HG02840 (cell line): Measurements from ENCODE around the gene NPHS1.
"Not testable (repeated sequence)": the region's sequence is repeated elsewhere in the genome, so short reads cannot be mapped to it uniquely, and the experiment has no call there.

Experiments used
- ATAC-seq: cut with Tn5 transposase; IDR thresholded peaks from one replicate; pipeline ENCODE4 v1.9.1; 2021; ENCODE audit warnings: mild to moderate bottlenecking, moderate library complexity, moderate number of reproducible peaks; ENCODE audit not compliant: unreplicated experiment, low FRiP score

NPHS1 gene

GRCh38 chr19:35816846-35817245 is 35.5 kb downstream of the NPHS1 start:
- ATAC-seq: no peak

- ATAC-seq: no peak
Observed at GRCh38 chr19:35816262-35816661, 36.0 kb downstream of the NPHS1 start.

DNA sequence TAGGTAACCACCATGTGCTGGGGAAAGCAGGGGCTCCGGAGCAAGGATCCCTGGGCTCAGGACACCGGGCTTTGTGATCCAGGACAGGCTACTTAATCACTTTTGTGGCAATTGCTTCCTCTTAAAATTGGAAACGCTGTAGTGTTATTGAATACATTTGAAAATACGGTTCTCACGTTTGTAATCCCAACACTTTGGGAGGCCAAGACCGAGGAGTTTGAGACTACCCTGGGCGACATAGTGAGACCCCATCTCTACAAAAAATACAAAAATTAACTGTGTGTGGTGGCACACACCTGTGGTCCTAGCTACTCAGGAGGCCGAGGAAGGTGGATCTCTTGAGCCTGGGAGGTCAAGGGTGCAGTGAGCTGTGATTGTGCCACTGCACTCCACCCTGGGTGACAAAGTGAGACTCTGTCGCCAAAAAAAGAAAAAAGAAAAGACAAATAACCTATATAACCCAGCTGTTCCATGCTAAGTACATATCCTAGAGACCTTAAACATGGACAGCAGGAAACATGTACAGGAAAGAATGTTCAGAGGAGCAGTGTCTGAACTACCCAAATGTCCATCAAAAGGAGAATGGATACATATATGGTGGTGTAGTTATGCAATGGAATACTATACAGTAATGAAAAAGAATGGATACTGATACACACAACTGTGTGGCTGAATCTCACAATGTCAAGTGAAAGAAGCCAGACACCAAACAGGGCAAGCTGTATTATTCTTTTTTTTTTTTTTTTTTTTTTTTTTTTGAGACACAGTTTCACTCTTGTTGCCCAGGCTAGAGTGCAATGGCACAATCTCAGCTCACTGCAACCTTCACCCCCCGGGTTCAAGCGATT is 39.0 kb downstream of the NPHS1 start:
- ATAC-seq: no peak

DNA sequence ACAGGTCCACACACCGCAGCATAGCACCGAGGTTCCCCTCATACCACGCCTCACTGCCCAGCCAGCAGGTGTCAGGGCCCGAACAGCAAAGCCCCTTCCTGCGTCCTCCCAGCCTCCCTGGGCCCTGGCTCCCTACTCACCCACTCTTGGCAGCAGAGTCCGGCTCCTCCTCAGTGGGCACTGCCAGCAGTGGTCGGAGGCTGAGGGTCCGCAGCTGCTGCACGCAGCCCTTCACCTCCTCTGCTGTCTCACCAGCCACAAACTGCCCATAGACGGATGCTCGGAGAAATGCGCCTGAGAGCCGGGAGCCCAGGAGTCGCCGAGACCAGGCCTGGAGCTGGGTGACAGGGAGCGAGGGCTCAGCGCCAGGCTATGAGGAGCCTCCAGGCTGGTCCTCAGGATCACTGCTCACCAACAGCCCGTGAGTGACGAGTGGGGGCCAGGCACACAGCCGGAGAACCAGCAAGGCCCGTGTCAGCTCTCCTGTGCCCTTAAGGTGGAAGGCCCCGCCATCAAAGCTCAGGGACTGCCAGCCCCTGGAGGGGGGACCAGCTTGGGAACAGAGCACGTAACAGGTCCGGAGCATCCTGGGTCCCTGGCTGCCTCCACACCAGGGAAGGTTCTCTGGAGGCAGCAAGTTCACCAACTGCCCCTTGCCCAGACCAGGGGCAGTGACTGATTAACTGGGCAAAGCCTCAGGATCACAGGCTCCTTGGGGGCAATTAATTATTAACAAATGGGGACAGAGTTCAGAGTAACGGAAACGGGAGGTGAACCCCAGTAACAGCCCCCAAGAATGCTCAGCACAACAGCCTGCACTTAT is 39.9 kb downstream of the NPHS1 start, which contains the start of gene PRODH2:
TSS of gene PRODH2 (minus strand) at position 626 of the 823 bp plus-strand sequence. CDS start at position 586, 40 bp downstream.
- no peak for ATAC-seq

GRCh38 chr19:35811317-35812219 is 40.7 kb downstream of the NPHS1 start:
- ATAC-seq: no peak

GRCh38 chr19:35807633-35808032 is 44.7 kb downstream of the NPHS1 start:
- no peak for ATAC-seq

DNA sequence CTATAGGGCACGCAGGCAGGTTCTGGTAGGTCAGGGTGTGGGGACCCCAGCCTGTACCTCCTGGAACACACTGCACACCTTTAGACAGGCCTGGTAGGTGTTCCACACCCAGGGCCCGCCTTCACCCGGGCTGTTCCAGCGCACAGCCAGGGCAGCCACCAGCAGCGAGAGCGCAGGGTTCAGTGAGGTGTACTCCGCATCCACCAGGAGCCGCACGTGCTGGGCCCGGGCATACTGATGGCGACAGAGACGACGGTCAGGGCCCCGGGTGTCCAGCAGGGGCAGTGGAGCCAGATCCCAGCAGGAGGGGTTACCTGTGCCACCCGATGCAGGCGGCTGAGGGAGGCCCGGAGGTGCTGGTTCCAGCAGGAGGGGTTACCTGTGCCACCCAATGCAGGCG is 45.7 kb downstream of the NPHS1 start:
- ATAC-seq: no peak

DNA sequence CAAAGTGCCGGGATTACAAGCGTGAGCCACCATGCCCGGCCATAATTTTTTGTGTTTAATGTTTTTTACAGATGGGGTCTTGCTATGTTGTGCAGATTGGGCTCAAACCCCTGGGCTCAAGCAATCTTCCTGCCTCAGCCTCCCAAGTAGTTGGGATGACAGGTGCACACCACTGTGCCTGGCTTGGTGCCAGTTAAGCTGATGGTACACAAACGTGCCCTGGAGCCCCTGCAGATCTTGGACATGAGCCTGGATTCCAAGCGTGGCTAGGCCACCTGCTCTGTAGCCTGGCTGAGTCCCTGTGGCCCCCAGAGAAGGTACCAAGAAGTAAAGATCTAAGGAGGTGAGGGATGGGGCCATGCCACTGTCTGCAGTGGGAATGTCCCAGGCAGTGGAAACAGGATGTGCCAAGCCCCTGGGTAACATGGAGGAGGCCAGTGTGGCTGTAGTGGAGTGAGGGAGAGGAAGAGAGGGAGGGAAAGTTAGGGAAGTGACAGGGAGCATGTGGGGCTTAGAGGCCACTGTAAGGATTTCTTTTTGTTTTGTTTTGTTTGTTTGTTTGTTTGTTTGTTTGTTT is 46.7 kb downstream of the NPHS1 start:
- no peak for ATAC-seq

GRCh38 chr19:35801828-35802227 is 50.5 kb downstream of the NPHS1 start:
- ATAC-seq: no peak

DNA sequence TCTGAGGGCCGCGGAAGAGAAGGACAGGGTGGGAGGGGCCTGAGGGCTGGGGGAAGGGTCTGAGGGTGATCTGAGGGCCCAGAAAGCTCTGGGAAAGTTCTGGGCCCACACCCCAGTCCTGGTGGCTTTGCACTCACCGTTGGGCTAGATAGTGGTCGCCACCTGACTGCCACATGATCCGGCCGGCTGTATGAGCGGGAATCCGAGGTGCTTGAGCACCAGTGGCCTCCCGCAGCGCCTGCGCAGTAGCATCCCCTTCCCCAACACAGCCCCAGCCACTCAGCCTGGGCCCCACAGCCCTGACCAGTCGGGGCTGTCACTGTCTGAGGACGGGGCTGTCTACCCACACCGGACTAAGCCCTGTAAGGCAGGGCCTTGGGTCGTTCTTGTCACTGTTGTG is 54.6 kb downstream of the NPHS1 start:
- no peak for ATAC-seq

GRCh38 chr19:35796645-35797542 is 55.4 kb downstream of the NPHS1 start:
- no peak for ATAC-seq

- ATAC-seq: not testable (repeated sequence)
Observed at GRCh38 chr19:35795564-35795963, 56.7 kb downstream of the NPHS1 start.

GRCh38 chr19:35793381-35794165 is 58.7 kb downstream of the NPHS1 start:
- ATAC-seq: no peak

- ATAC-seq: no peak
Observed at GRCh38 chr19:35792888-35793287, 59.4 kb downstream of the NPHS1 start.

GRCh38 chr19:35792312-35792711 is 60.0 kb downstream of the NPHS1 start:
- ATAC-seq: no peak

- ATAC-seq: no peak
Observed at GRCh38 chr19:35791814-35792279, 60.5 kb downstream of the NPHS1 start.

- ATAC-seq: no peak
Observed at GRCh38 chr19:35790981-35791813, 61.1 kb downstream of the NPHS1 start.
